GM19395 (cell line): ENCODE data around the gene RAD50.

Source experiments
- ATAC-seq: cut with Tn5 transposase; IDR thresholded peaks from one replicate; pipeline ENCODE4 v1.9.1; 2021; ENCODE audit warnings: mild to moderate bottlenecking, moderate library complexity; ENCODE audit not compliant: unreplicated experiment

RAD50 gene

DNA sequence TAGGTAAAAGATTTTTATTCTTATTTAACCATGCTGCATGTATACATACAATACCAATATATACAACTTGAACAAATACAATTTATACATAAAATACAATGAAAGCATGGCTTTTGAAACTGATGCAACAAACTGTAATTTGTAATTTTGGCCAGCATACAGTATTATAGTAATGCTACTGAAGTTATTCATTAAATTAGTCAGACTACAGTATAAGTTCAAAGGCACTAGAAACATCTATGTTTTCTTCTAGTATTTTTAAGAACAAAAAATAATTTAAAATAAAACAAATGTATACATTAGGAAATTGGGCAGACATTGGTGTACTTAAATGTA is 135.8 kb downstream of the RAD50 start:
- no peak for ATAC-seq
